B cell (primary cell): Measurements from ENCODE around the gene SLC15A3. TPM values are rescaled to one million over a fixed set of nuclear protein-coding genes. Genes with fewer than 3 reads are reported as not detected.

Experiments
- ATAC-seq: fragments of 200-7000 bp; cut with Tn5 transposase; one replicate; pipeline ENCODE4 v1.10.0; 2021; ENCODE audit warnings: low read depth, mild to moderate bottlenecking, moderate number of reproducible peaks, moderate library complexity
- CTCF ChIA-PET: fragments of 350-600 bp; sonication (Branson Sonifier 250); formaldehyde crosslinking; loops from one replicate; lab custom pipeline; 2021; ENCODE audit warnings: antibody characterized with exemption, inconsistent platforms; lab: Charles Lee
- POLR2A ChIA-PET: fragments of 350-600 bp; sonication (Branson Sonifier 250); formaldehyde crosslinking; loops from one replicate; lab custom pipeline; 2021; ENCODE audit warnings: antibody characterized with exemption; lab: Charles Lee
- DNase-seq: peaks from one replicate; pipeline ENCODE4 v3.0.0; 2013
- H2AFZ ChIP-seq: 2 replicates; pipeline ENCODE4 v1.6.1; 2012; ENCODE audit warnings: mild to moderate bottlenecking, low read depth, low read length; ENCODE audit not compliant: insufficient read depth, poor library complexity, severe bottlenecking
- H3K27ac ChIP-seq, 2 donors: 1 replicate in 1 of 2; 2 replicates in 1 of 2; pipeline ENCODE4 v1.5.1; 2012 to 2013; ENCODE audit warnings: low read length in 2 of 2, mild to moderate bottlenecking in 2 of 2, moderate library complexity in 1 of 2
- H3K27me3 ChIP-seq, 4 experiments: fragments of 200-600 bp in 1 of 4; sonication (generic) in 1 of 4; replicated peaks in 1 of 4; 1 replicate in 2 of 4; 2 replicates in 2 of 4; pipeline versions ENCODE4 v1.6.1 to v1.7.0; 2013 to 2016; ENCODE audit warnings: low read length in 3 of 4, mild to moderate bottlenecking in 2 of 4, mixed read lengths in 1 of 4, moderate library complexity in 1 of 4; ENCODE audit not compliant: insufficient read depth in 4 of 4, control insufficient read depth in 3 of 4; ENCODE audit errors: control extremely low read depth in 1 of 4
- H3K36me3 ChIP-seq, 2 experiments: replicated peaks in 1 of 2; 1 replicate in 1 of 2; 2 replicates in 1 of 2; pipeline versions ENCODE4 v1.6.1 to v1.7.1; 2013; ENCODE audit warnings: low read length in 1 of 2; ENCODE audit not compliant: insufficient read depth in 2 of 2, control insufficient read depth in 1 of 2; ENCODE audit errors: control extremely low read depth in 1 of 2, extremely low read depth in 1 of 2
- H3K4me1 ChIP-seq, 2 donors: fragments of 200-600 bp in 1 of 2; sonication (generic) in 1 of 2; 1 replicate in 1 of 2; 2 replicates in 1 of 2; pipeline versions ENCODE4 v1.5.1 to v1.6.1; 2013 to 2017; ENCODE audit warnings: low read length in 2 of 2; ENCODE audit not compliant: control insufficient read depth in 2 of 2, insufficient read depth in 2 of 2
- H3K4me2 ChIP-seq: replicated peaks from 2 replicates; pipeline ENCODE3; 2012; ENCODE audit warnings: mild to moderate bottlenecking, low read depth, low read length; ENCODE audit not compliant: poor library complexity, severe bottlenecking
- H3K4me3 ChIP-seq, 5 experiments: fragments of 200-600 bp in 1 of 5; sonication (generic) in 1 of 5; 1 replicate in 3 of 5; 2 replicates in 2 of 5; pipeline versions ENCODE4 v1.5.1 to v1.7.0; 2011 to 2016; ENCODE audit warnings: low read length in 4 of 5, mild to moderate bottlenecking in 4 of 5, low read depth in 2 of 5, control low read depth in 1 of 5, moderate library complexity in 1 of 5; ENCODE audit not compliant: insufficient read depth in 1 of 5; ENCODE audit errors: control extremely low read depth in 1 of 5, extremely low read depth in 1 of 5
- H3K79me2 ChIP-seq: fragments of 200-600 bp; sonication (generic); one replicate; pipeline ENCODE4 v1.6.0; 2016; ENCODE audit warnings: low read length; ENCODE audit not compliant: control insufficient read depth, insufficient read depth
- H3K9ac ChIP-seq: fragments of 200-600 bp; sonication (generic); 2 replicates; pipeline ENCODE4 v1.6.1; 2017; ENCODE audit warnings: mild to moderate bottlenecking, low read length, moderate library complexity
- H3K9me3 ChIP-seq, 3 donors: one replicate each; pipeline versions ENCODE4 v1.6.1 to v1.7.1; 2013; ENCODE audit warnings: low read length in 2 of 3; ENCODE audit not compliant: control insufficient read depth in 2 of 3, insufficient read depth in 1 of 3; ENCODE audit errors: control extremely low read depth in 1 of 3
- H4K20me1 ChIP-seq: 2 replicates; pipeline ENCODE4 v1.6.0; 2012; ENCODE audit warnings: mild to moderate bottlenecking, low read length; ENCODE audit not compliant: insufficient read depth, control insufficient read depth, poor library complexity, severe bottlenecking
- H3K27ac Mint-ChIP-seq: one replicate; pipeline ENCODE4 v1.8.0; 2021; ENCODE audit warnings: mixed read lengths
- H3K27me3 Mint-ChIP-seq: one replicate; pipeline ENCODE4 v1.8.0; 2021; ENCODE audit warnings: mixed read lengths
- H3K4me1 Mint-ChIP-seq: one replicate; pipeline ENCODE4 v1.8.0; 2021; ENCODE audit warnings: mixed read lengths
- H3K4me3 Mint-ChIP-seq: one replicate; pipeline ENCODE4 v1.8.0; 2021; ENCODE audit warnings: mixed read lengths
- H3K9me3 Mint-ChIP-seq: one replicate; pipeline ENCODE4 v1.8.0; 2022; ENCODE audit warnings: mixed read lengths; ENCODE audit not compliant: insufficient read depth
- CTCF ChIP-seq: fragments of 200-600 bp; IDR thresholded peaks from one replicate; pipeline ENCODE4 v1.8.0; 2022; ENCODE audit warnings: antibody characterized with exemption, mild to moderate bottlenecking
- EZH2 ChIP-seq: IDR thresholded peaks from 2 replicates; pipeline ENCODE4 v1.6.1; 2012; ENCODE audit warnings: borderline replicate concordance, low read depth, mild to moderate bottlenecking, moderate library complexity, low read length; ENCODE audit not compliant: insufficient read depth, poor library complexity, severe bottlenecking
- WGBS: methylation state at CpG from one replicate; pipeline ENCODE4 v1.1.5; 2013; ENCODE audit warnings: missing lambda C conversion rate; ENCODE audit not compliant: insufficient coverage; 5-methylcytosine and 5-hydroxymethylcytosine counted together
- intact Hi-C: fragments of 100-400 bp; cut with micrococcal nuclease; formaldehyde crosslinking; loops from one replicate; pipeline ENCODE4 v1.10.0; 2022
- polyA plus RNA-seq: library from polyadenylated mRNA; depleted of rRNA; stranded (reverse); fragments of >200 nt; gene quantifications from 2 replicates; pipeline ENCODE4 v1.2.3, GENCODE V29; 2012
- total RNA-seq, 2 donors: library from RNA; stranded (reverse); fragments of 120-200 nt in 1 of 2; gene quantifications; 1 replicate in 1 of 2; 2 replicates in 1 of 2; pipeline versions ENCODE4 v1.2.3 to v1.2.4, GENCODE V29; 2013 to 2022

Gene SLC15A3
- total and polyA plus RNA-seq, 2 donors (not counting 1 experiment from before 2014, with no cell fraction given), result 61.5 to 91.4 TPM

GRCh38 chr11:60912851-60913528, 39.0 kb downstream of the SLC15A3 start:
- Histone ChIP-seq H3K4me2 (peak overlapping the region; percentile 96), H3K36me3 (peaks cover 0 to 6% of the 10 kb centered on the region in 2 experiments), H3K9me3 (no peaks in the 10 kb centered on the region), H2AFZ (peak overlapping the region; percentile 95), H3K9ac (peak overlapping the region; percentile 89), H4K20me1 (peaks cover 17% of the 10 kb centered on the region), H3K27ac (peak overlapping the region; percentile 87 to 96), H3K79me2 (peaks cover 38% of the 10 kb centered on the region), H3K4me3 (peak overlapping the region in 1 of 5 experiments; percentile 61), H3K4me1 (peaks cover 59 to 79% of the 10 kb centered on the region in 2 donors), H3K27me3 (no peaks in the 10 kb centered on the region)
- Mint-ChIP-seq H3K4me1 (peaks cover 75% of the 10 kb centered on the region), H3K27me3 (no peaks in the 10 kb centered on the region), H3K4me3 (peak overlapping the region; percentile 97), H3K27ac (peak overlapping the region; percentile 98), H3K9me3 (no peaks in the 10 kb centered on the region)
- DNase-seq (peak; percentile 24), ATAC-seq (no peak)
- WGBS, result 98% methylated on average over 19 of the region's 22 CpGs
- CTCF ChIA-PET, result interaction anchor here (0.6 to 11.8 kb wide), 9 partner anchors 10 to 275 kb away, joined by 3 to 129 read pairs (median 5); partner anchors contain the start of gene PRPF19
- POLR2A ChIA-PET, result interaction anchor here (0.9 to 8.3 kb wide), 5 partner anchors 11 to 249 kb away, joined by 3 to 96 read pairs (median 5); partner anchors contain the start of genes SLC15A3, TMEM132A and VPS37C
- intact Hi-C loops, result loop anchor here (5.0 to 10.0 kb wide), 4 partner anchors 442 to 1248 kb away; partner anchors contain the start of genes FEN1, MS4A1, PATL1 and TMEM258
- TF ChIP-seq CTCF (no peak), EZH2 (no peak)
